ENCODE measurements around the gene ABLIM1. TPM values are rescaled to one million over a fixed set of nuclear protein-coding genes. Genes with fewer than 3 reads are reported as not detected.

ABLIM1 gene
- total RNA-seq: 100 to 1,000 TPM in 1 of 3 donors, 10 to 100 TPM in 2; 71.9 to 118 (median 73.5) TPM
- total RNA-seq (2013): 99.6 TPM

DNA sequence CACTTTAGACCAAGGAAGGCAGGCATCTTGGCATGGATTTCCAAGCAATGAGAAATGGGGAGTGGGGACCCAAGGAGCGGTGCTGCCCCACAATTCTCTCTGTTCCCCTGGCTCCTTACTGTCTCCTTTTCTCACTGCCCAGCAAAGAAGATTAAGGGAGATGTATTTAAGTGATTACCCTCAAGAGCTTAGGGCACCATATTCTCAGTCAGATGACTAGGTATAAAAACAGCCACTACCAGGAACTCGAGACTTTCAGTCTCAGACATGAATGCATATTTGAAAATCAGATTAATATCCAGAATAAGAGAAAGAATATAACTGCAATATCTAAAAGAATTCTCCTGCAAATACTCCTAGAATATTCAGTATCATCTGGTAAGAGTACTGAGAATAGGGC lies at the start of gene ABLIM1:
ABLIM1 (minus strand) TSS at position 101 of the 400 bp plus-strand sequence; CDS start at position 26, 75 bp downstream.
- Mint-ChIP-seq H3K9me3 (no peaks in the 10 kb centered on the region), H3K4me3 (no peak within 1 kb of the TSS), H3K36me3 (no peaks in the 10 kb centered on the region), H3K4me1 (peaks cover 0 to 5% of the 10 kb centered on the region in 2 donors), H3K27me3 (ENCODE audit: low read depth in 2 of 2) (peaks cover 3 to 7% of the 10 kb centered on the region in 2 donors), H3K27ac (no peak within 1 kb of the TSS)
- H3K9me3 ChIP-seq (ENCODE audit: control insufficient read depth, insufficient read depth, low read length): no peaks in the 10 kb centered on the region
- no peaks in the 10 kb centered on the region for H3K27me3 ChIP-seq (ENCODE audit: control insufficient read depth, insufficient read depth, low read length)
- no peaks in the 10 kb centered on the region for H3K4me1 ChIP-seq (ENCODE audit: control insufficient read depth, insufficient read depth, low read length)
- no peak within 1 kb of the TSS for H3K27ac ChIP-seq (ENCODE audit: low read length)
- DNase-seq (no peak), ATAC-seq (no peak)
- TF ChIP-seq, protein P1, sequence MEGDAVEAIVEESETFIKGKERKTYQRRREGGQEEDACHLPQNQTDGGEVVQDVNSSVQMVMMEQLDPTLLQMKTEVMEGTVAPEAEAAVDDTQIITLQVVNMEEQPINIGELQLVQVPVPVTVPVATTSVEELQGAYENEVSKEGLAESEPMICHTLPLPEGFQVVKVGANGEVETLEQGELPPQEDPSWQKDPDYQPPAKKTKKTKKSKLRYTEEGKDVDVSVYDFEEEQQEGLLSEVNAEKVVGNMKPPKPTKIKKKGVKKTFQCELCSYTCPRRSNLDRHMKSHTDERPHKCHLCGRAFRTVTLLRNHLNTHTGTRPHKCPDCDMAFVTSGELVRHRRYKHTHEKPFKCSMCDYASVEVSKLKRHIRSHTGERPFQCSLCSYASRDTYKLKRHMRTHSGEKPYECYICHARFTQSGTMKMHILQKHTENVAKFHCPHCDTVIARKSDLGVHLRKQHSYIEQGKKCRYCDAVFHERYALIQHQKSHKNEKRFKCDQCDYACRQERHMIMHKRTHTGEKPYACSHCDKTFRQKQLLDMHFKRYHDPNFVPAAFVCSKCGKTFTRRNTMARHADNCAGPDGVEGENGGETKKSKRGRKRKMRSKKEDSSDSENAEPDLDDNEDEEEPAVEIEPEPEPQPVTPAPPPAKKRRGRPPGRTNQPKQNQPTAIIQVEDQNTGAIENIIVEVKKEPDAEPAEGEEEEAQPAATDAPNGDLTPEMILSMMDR (IDR thresholded peaks at IDR 0.05): no peak
- no peaks in the 10 kb centered on the region for H3K36me3 ChIP-seq (ENCODE audit: control insufficient read depth, insufficient read depth, low read length)
- WGBS (ENCODE audit: insufficient coverage): no CpG with 5 or more reads among the region's 2 CpGs
- intact Hi-C loops (cut with micrococcal nuclease): no loop called here
- no peak within 1 kb of the TSS for H3K4me3 ChIP-seq (ENCODE audit: low read length)

DNA sequence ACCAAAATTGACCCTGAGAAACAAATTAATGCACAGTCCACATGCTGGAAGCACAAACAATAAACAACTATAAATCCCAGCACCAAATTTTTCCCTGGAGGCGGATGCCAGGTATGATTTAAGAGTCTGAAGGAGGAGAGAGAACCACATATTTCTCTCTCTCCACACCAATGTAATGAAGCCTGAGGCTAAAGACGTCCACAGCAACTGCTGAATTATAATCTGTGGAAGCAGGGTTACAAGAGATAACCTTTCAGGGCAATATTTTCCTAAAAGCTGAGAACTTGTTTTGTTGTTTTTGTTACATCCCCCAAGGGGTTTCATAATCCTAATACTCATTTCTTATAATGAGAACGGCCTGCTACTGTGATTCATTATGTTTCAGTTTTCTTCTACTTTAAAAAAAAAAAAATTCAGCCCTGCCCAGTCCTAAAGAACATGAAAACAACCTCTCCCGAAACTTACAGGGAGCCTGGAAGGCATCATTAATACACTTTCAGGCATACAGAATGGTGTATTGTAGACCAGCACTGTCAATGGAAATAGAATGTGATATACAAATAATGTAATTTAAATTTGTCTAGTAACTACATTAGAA lies 48.5 kb upstream of the ABLIM1 start:
- TF ChIP-seq, protein P1 (IDR thresholded peaks at IDR 0.05): no peak
- H3K36me3 Mint-ChIP-seq: no peaks in the 10 kb centered on the region

DNA sequence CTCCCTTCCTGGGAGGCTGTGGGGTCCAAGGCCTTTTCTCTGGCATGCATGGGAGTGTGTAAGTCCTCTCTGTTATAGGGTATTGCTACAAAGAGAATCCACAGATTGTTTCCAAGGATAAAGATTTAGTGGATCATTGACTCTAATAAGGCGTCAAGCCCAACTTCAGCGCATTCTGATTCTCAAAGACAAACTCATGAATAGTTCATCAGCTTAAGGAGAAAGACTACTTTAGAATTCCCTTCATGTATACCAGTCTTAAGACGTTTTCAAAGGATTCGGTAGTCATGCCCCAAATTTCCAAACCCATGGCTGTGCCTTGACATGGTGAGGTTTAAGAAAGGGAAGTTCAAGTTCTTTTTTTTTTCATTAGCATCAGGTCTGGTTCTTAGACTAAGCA lies 46.6 kb upstream of the ABLIM1 start:
- Histone ChIP-seq H3K4me1 (ENCODE audit: control insufficient read depth, insufficient read depth, low read length) (no peaks in the 10 kb centered on the region), H3K9me3 (ENCODE audit: control insufficient read depth, insufficient read depth, low read length) (no peaks in the 10 kb centered on the region), H3K4me3 (ENCODE audit: low read length) (no peak overlapping the region), H3K27me3 (ENCODE audit: control insufficient read depth, insufficient read depth, low read length) (no peaks in the 10 kb centered on the region), H3K27ac (ENCODE audit: low read length) (no peak overlapping the region), H3K36me3 (ENCODE audit: control insufficient read depth, insufficient read depth, low read length) (no peaks in the 10 kb centered on the region)
- no peak overlapping the region for H3K4me3 Mint-ChIP-seq
- TF ChIP-seq, protein P1 (IDR thresholded peaks at IDR 0.05): no peak
- no peak overlapping the region for H3K27ac Mint-ChIP-seq
- no peaks in the 10 kb centered on the region for H3K4me1 Mint-ChIP-seq
- no peaks in the 10 kb centered on the region for H3K36me3 Mint-ChIP-seq
- intact Hi-C loops (cut with micrococcal nuclease): loop anchor here (2.0 kb wide), 1 partner anchor 234 kb away; no protein-coding TSS in a partner anchor
- peaks cover 6 to 17% of the 10 kb centered on the region in 2 donors for H3K27me3 Mint-ChIP-seq (ENCODE audit: low read depth in 2 of 2)
- DNase-seq: no peak
- 100% methylated on average over 2 of the region's 4 CpGs for WGBS (ENCODE audit: insufficient coverage)
- no peak for ATAC-seq
- H3K9me3 Mint-ChIP-seq: no peaks in the 10 kb centered on the region

More for the DNA sequence above, 48.5 kb upstream of the ABLIM1 start:
- no peaks in the 10 kb centered on the region for H3K27me3 ChIP-seq (ENCODE audit: control insufficient read depth, insufficient read depth, low read length)
- Mint-ChIP-seq H3K27me3 (ENCODE audit: low read depth in 2 of 2) (peaks cover 12 to 17% of the 10 kb centered on the region in 2 donors), H3K4me1 (no peaks in the 10 kb centered on the region), H3K9me3 (no peaks in the 10 kb centered on the region), H3K4me3 (no peak overlapping the region), H3K27ac (no peak overlapping the region)
- no peaks in the 10 kb centered on the region for H3K4me1 ChIP-seq (ENCODE audit: control insufficient read depth, insufficient read depth, low read length)
- no peak for ATAC-seq
- no peak overlapping the region for H3K27ac ChIP-seq (ENCODE audit: low read length)
- no peaks in the 10 kb centered on the region for H3K9me3 ChIP-seq (ENCODE audit: control insufficient read depth, insufficient read depth, low read length)
- H3K4me3 ChIP-seq (ENCODE audit: low read length): no peak overlapping the region
- intact Hi-C loops (cut with micrococcal nuclease): no loop called here
- no peak for DNase-seq
- 74% methylated on average over 2 of the region's 4 CpGs for WGBS (ENCODE audit: insufficient coverage)
- no peaks in the 10 kb centered on the region for H3K36me3 ChIP-seq (ENCODE audit: control insufficient read depth, insufficient read depth, low read length)

Data from natural killer cell (primary cell).